AG04450 (cell line): ENCODE measurements around the gene CCIN. TPM values are rescaled to one million over a fixed set of nuclear protein-coding genes. Genes with fewer than 3 reads are reported as not detected.

Experiments
- CTCF ChIA-PET: fragments of 300-600, 350-600 bp; formaldehyde crosslinking; extraction: SDS; loops from one replicate; lab custom pipeline; 2022; ENCODE audit warnings: antibody characterized with exemption, inconsistent platforms; lab: Charles Lee
- POLR2A ChIA-PET: fragments of 350-600 bp; formaldehyde crosslinking; extraction: SDS; loops from one replicate; lab custom pipeline; 2021; ENCODE audit warnings: antibody characterized with exemption, inconsistent platforms; lab: Yijun Ruan, JAX
- DNase-seq: peaks from one replicate; pipeline ENCODE4 v3.0.0-alpha.2; 2011; ENCODE audit warnings: low read depth, low spot score
- H3K27ac ChIP-seq: one replicate; pipeline ENCODE4 v1.5.1; 2012; ENCODE audit warnings: low read depth, low read length, control low read depth
- H3K27me3 ChIP-seq: one replicate; pipeline ENCODE4 v1.6.0; 2012; ENCODE audit warnings: low read length; ENCODE audit not compliant: control insufficient read depth, insufficient read depth
- H3K4me3 ChIP-seq: 2 replicates; pipeline ENCODE4 v1.5.1; 2011; ENCODE audit warnings: mild to moderate bottlenecking, low read depth, low read length, control low read depth
- H3K9me3 ChIP-seq: 2 replicates; pipeline ENCODE4 v1.5.1; 2012; ENCODE audit warnings: low read length; ENCODE audit not compliant: control insufficient read depth, insufficient read depth
- CTCF ChIP-seq: IDR thresholded peaks from 2 replicates; pipeline ENCODE4 v1.5.1; 2011; ENCODE audit warnings: low read depth, low read length, control low read depth, inconsistent platforms
- polyA plus RNA-seq: library from polyadenylated mRNA; depleted of rRNA; stranded (reverse); fragments of >200 nt; gene quantifications from 2 replicates; pipeline ENCODE4 v1.2.3, GENCODE V29; 2011

The CCIN gene
- polyA plus RNA-seq, 1 experiment = 0.48 TPM

GRCh38 chr9:36132086-36132485, 37.1 kb upstream of the CCIN start:
- CTCF ChIA-PET = interaction anchor here (0.6 kb wide), 1 partner anchor 24 kb away, joined by 3 read pairs; no protein-coding TSS in a partner anchor
- Histone ChIP-seq H3K27ac (no peak overlapping the region), H3K27me3 (no peaks in the 10 kb centered on the region), H3K4me3 (no peak overlapping the region), H3K9me3 (no peaks in the 10 kb centered on the region; the same call in 1 of the 2 replicates)
- no peak for TF ChIP-seq CTCF
- no peak for DNase-seq
- POLR2A ChIA-PET = no interaction called here

- ChIA-PET CTCF (no interaction called here), POLR2A (no interaction called here)
- Histone ChIP-seq H3K9me3 (no peaks in the 10 kb centered on the region; the same call in 1 of the 2 replicates), H3K4me3 (no peak overlapping the region), H3K27me3 (no peaks in the 10 kb centered on the region), H3K27ac (no peak overlapping the region)
- no peak for DNase-seq
- TF ChIP-seq CTCF = no peak
Measured at GRCh38 chr9:36134761-36135505, 34.3 kb upstream of the CCIN start.

- ChIA-PET CTCF (no interaction called here), POLR2A (interaction anchor here (1.0 to 1.9 kb wide), 4 partner anchors 12 to 55 kb away, joined by 3 to 14 read pairs (median 6); partner anchors contain the start of gene CLTA)
- TF ChIP-seq CTCF = no peak
- Histone ChIP-seq H3K9me3 (no peaks in the 10 kb centered on the region; the same call in 1 of the 2 replicates), H3K4me3 (peak overlapping the region; percentile 76), H3K27me3 (no peaks in the 10 kb centered on the region), H3K27ac (no peak overlapping the region)
- DNase-seq = no peak
Measured at GRCh38 chr9:36135741-36136271, 33.4 kb upstream of the CCIN start.

GRCh38 chr9:36136272-36136893, 32.8 kb upstream of the CCIN start, which contains the start of gene GLIPR2:
GLIPR2 (plus strand) TSS chr9:36136733; CDS start chr9:36136779, 46 bp downstream.
- TF ChIP-seq CTCF = no peak
- H3K4me3 ChIP-seq = peak within 1 kb of the TSS; percentile 76
- H3K27me3 ChIP-seq = no peaks in the 10 kb centered on the region
- POLR2A ChIA-PET = interaction anchor here (0.9 to 1.9 kb wide), 6 partner anchors 12 to 54 kb away, joined by 3 to 14 read pairs (median 5); partner anchors contain the start of gene CLTA
- no peaks in the 10 kb centered on the region; the same call in 1 of the 2 replicates for H3K9me3 ChIP-seq
- no peak for DNase-seq
- CTCF ChIA-PET = interaction anchor here (1.0 to 1.1 kb wide), 3 partner anchors 33 to 191 kb away, joined by 3 to 4 read pairs (median 4); no protein-coding TSS in a partner anchor
- peak within 1 kb of the TSS; percentile 39 for H3K27ac ChIP-seq
